IMR-90 (cell line): ENCODE results near the gene KRT86. TPM values are rescaled to one million over a fixed set of nuclear protein-coding genes. Genes with fewer than 3 reads are reported as not detected.
"Not testable (repeated sequence)": the region's sequence is repeated elsewhere in the genome, so short reads cannot be mapped to it uniquely, and the experiment has no call there.

Source experiments
- ATAC-seq: fragments of 200-7000 bp; cut with Tn5 transposase; 2 replicates; pipeline ENCODE4 v1.9.1; 2020; ENCODE audit warnings: low read depth, mild to moderate bottlenecking, moderate library complexity
- BruUV-seq: library from RNA; stranded (reverse); fragments of 400-500 nt; replicated peaks from 2 replicates; lab custom pipeline; 2021; lab: Mats Ljungman, UMichigan
- CTCF ChIA-PET: fragments of 300-600 bp; formaldehyde crosslinking; extraction: SDS; loops from one replicate; lab custom pipeline; 2021; ENCODE audit warnings: antibody characterized with exemption; lab: Yijun Ruan, JAX
- POLR2A ChIA-PET: fragments of 300-600 bp; sonication (Branson Sonifier 250); formaldehyde crosslinking; loops from one replicate; lab custom pipeline; 2022; ENCODE audit warnings: antibody characterized with exemption; ENCODE audit not compliant: unreplicated experiment; lab: Charles Lee
- DNase-seq: peaks from one replicate; pipeline ENCODE4 v3.0.0; 2013
- H2AFZ ChIP-seq: replicated peaks from 2 replicates; pipeline ENCODE3; 2013; ENCODE audit warnings: low read length, mild to moderate bottlenecking; ENCODE audit not compliant: poor library complexity
- H2AK5ac ChIP-seq: 2 replicates; pipeline ENCODE4 v1.6.1; 2013; ENCODE audit warnings: low read depth, low read length, inconsistent platforms
- H2AK9ac ChIP-seq: replicated peaks from 2 replicates; pipeline ENCODE3; 2013; ENCODE audit warnings: mild to moderate bottlenecking, low read depth, low read length, moderate library complexity; ENCODE audit not compliant: poor library complexity
- H2BK120ac ChIP-seq: 2 replicates; pipeline ENCODE4 v1.6.1; 2013; ENCODE audit warnings: low read depth, low read length, inconsistent platforms
- H2BK15ac ChIP-seq: 3 replicates; pipeline ENCODE4 v1.6.1; 2013; ENCODE audit warnings: low read depth, low read length, inconsistent platforms
- H2BK20ac ChIP-seq: 2 replicates; pipeline ENCODE4 v1.6.1; 2013; ENCODE audit warnings: low read depth, mild to moderate bottlenecking, inconsistent platforms, low read length, moderate library complexity
- H2BK5ac ChIP-seq: 2 replicates; pipeline ENCODE4 v1.6.1; 2013; ENCODE audit warnings: mild to moderate bottlenecking, low read depth, low read length, inconsistent platforms; ENCODE audit not compliant: poor library complexity, severe bottlenecking
- H3K14ac ChIP-seq: replicated peaks from 2 replicates; pipeline ENCODE4 v1.6.1; 2013; ENCODE audit warnings: low read depth, low read length, inconsistent platforms
- H3K18ac ChIP-seq: 2 replicates; pipeline ENCODE4 v1.6.1; 2013; ENCODE audit warnings: low read depth, low read length, control low read depth
- H3K23ac ChIP-seq: 2 replicates; pipeline ENCODE4 v1.6.1; 2013; ENCODE audit warnings: low read depth, low read length, inconsistent platforms
- H3K27ac ChIP-seq: 2 replicates; pipeline ENCODE4 v1.5.1; 2013; ENCODE audit warnings: mild to moderate bottlenecking, control low read depth, low read length; ENCODE audit not compliant: insufficient read depth
- H3K27me3 ChIP-seq: 2 replicates; pipeline ENCODE4 v1.6.1; 2013; ENCODE audit warnings: low read length; ENCODE audit not compliant: control insufficient read depth, insufficient read depth
- H3K36me3 ChIP-seq: 2 replicates; pipeline ENCODE4 v1.6.1; 2013; ENCODE audit warnings: low read length, mixed read lengths; ENCODE audit not compliant: control insufficient read depth, insufficient read depth
- H3K4ac ChIP-seq: 2 replicates; pipeline ENCODE4 v1.6.1; 2013; ENCODE audit warnings: low read depth, low read length, inconsistent platforms
- H3K4me1 ChIP-seq: 2 replicates; pipeline ENCODE4 v1.6.1; 2013; ENCODE audit warnings: low read length, mixed read lengths; ENCODE audit not compliant: control insufficient read depth, insufficient read depth
- H3K4me2 ChIP-seq: 2 replicates; pipeline ENCODE4 v1.6.1; 2013; ENCODE audit warnings: low read depth, mild to moderate bottlenecking, control low read depth, low read length, moderate library complexity
- H3K4me3 ChIP-seq: 2 replicates; pipeline ENCODE4 v1.5.1; 2013; ENCODE audit warnings: low read depth, mild to moderate bottlenecking, control low read depth, low read length, moderate library complexity; ENCODE audit not compliant: insufficient read depth
- H3K56ac ChIP-seq: 2 replicates; pipeline ENCODE4 v1.6.1; 2013; ENCODE audit warnings: low read length, inconsistent platforms; ENCODE audit not compliant: insufficient read depth; ENCODE audit errors: extremely low read depth
- H3K79me1 ChIP-seq, 2 experiments: 2 replicates each; pipeline ENCODE4 v1.6.1; 2013; ENCODE audit warnings: low read length in 2 of 2, inconsistent platforms in 1 of 2, low read depth in 1 of 2
- H3K9ac ChIP-seq: 2 replicates; pipeline ENCODE4 v1.6.1; 2013; ENCODE audit warnings: low read depth, low read length, control low read depth
- H3K9me1 ChIP-seq: 2 replicates; pipeline ENCODE4 v1.6.1; 2013; ENCODE audit warnings: low read length, inconsistent platforms; ENCODE audit not compliant: insufficient read depth
- H3K9me3 ChIP-seq: 2 replicates; pipeline ENCODE4 v1.6.1; 2013; ENCODE audit warnings: low read length; ENCODE audit not compliant: control insufficient read depth, insufficient read depth
- H4K20me1 ChIP-seq: 2 replicates; pipeline ENCODE4 v1.6.1; 2013; ENCODE audit warnings: low read length, inconsistent platforms; ENCODE audit not compliant: insufficient read depth
- H4K5ac ChIP-seq: 2 replicates; pipeline ENCODE4 v1.6.1; 2013; ENCODE audit warnings: mild to moderate bottlenecking, low read depth, low read length, control low read depth
- H4K8ac ChIP-seq, 2 experiments: 2 replicates each; pipeline ENCODE4 v1.6.1; 2013; ENCODE audit warnings: low read depth in 2 of 2, low read length in 2 of 2, control low read depth in 1 of 2, inconsistent platforms in 1 of 2
- H4K91ac ChIP-seq: 2 replicates; pipeline ENCODE4 v1.6.1; 2013; ENCODE audit warnings: low read depth, low read length, inconsistent platforms; ENCODE audit not compliant: insufficient read depth
- MAZ ChIP-seq: IDR thresholded peaks from 2 replicates; pipeline ENCODE4 v1.6.1; 2012; ENCODE audit warnings: low read depth, mild to moderate bottlenecking, low read length, improper control_type of control experiment, moderate library complexity, borderline replicate concordance
- POLR2A ChIP-seq: IDR thresholded peaks from 2 replicates; pipeline ENCODE4 v1.6.1; 2012; ENCODE audit warnings: mild to moderate bottlenecking, low read depth, low read length
- WGBS, 2 experiments: methylation state at CpG; one replicate each; pipeline versions ENCODE4 v1.1.5 to v1.1.7; 2013; ENCODE audit warnings: missing lambda C conversion rate in 2 of 2; ENCODE audit not compliant: insufficient read length in 1 of 2; ENCODE audit errors: extremely low coverage in 2 of 2; 5-methylcytosine and 5-hydroxymethylcytosine counted together
- dilution Hi-C: fragments of 300-500 bp; cut with HindIII; formaldehyde crosslinking; loops from one replicate; pipeline ENCODE4 v1.14.3; 2018; ENCODE audit warnings: low sequenced_read_pairs; ENCODE audit not compliant: unreplicated experiment
- in situ Hi-C: fragments of 300-500 bp; cut with MboI; formaldehyde crosslinking; loops from 3 replicates; pipeline ENCODE4 v1.14.3; 2019; ENCODE audit warnings: low sequenced_read_pairs, inconsistent platforms, mixed read lengths
- intact Hi-C: fragments of 100-400 bp; cut with micrococcal nuclease; formaldehyde crosslinking; loops from 2 replicates; pipeline ENCODE4 v1.10.0; 2022
- polyA plus RNA-seq, 3 experiments: library from polyadenylated mRNA; depleted of rRNA; stranded (reverse); fragments of >200 nt; gene quantifications; 2 replicates each; pipeline ENCODE4 v1.2.3, GENCODE V29; 2012; ENCODE audit warnings: low replicate concordance in 1 of 3
- total RNA-seq: library from RNA; depleted of rRNA; stranded (reverse); fragments of >200 nt; gene quantifications from 2 replicates; pipeline ENCODE4 v1.2.3, GENCODE V29; 2012
- TF ChIP-seq, protein P1 (sequence below): fragments of 150-350 bp; IDR thresholded peaks from 2 replicates; pipeline ENCODE4 v1.6.1; 2017; ENCODE audit warnings: mild to moderate bottlenecking, antibody characterized with exemption, low read length, low read depth

KRT86 gene
- total and polyA plus RNA-seq, 2 of the 4 experiments (the other 2 are of a cell fraction) = not detected

DNA sequence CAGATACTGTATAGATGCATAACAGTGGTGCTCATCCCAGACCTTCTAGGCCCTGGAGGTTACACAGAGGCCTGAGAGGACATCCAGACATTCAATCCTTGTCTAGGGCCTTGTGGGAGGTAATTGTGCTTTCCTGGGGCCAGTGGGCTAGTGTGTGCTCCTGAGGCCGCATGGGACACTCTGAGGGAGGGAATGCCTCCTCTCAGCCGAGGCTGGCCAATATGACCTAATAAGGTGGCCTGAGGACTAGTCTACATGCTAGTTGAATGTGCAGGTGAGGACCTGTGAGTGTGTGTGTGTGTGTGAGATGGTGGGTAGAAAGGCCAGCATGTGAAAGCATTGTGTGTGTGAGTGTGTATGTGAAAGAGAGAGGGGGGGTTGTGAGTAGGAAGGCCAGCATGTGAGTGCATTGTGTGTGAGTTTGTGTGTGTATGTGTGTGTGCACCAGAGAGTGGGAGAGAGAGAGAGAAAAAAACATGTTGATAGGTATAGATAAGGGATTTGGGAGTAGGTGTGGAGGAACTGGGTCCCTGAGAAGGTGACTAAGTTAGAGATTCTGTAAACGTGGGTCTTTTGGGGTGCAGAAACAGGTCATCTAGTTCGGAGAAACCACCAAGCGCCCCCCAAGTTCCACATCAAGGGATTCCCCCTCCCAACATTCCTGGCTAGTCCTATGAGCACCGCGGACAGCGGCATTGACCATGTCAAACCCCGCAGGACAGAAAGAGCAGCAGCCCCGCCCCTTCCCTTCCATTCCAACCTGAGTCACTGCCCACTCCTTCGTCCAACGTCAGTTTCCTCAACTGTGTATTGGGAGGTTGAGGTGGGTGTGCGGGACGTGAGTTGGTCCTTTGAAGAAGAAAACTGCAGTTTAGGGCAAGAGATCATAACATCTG is 26.6 kb downstream of the KRT86 start:
- Histone ChIP-seq H2AFZ (no peak overlapping the region), H3K27me3 (peaks cover 28% of the 10 kb centered on the region), H3K9ac (no peak overlapping the region), H3K79me1 (no peaks in the 10 kb centered on the region), H4K8ac (no peak overlapping the region), H3K23ac (no peak overlapping the region; the same call in 1 of the 2 replicates), H3K4ac (no peak overlapping the region), H3K4me2 (no peak overlapping the region), H3K56ac (no peak overlapping the region), H4K91ac (no peak overlapping the region), H2AK9ac (peak overlapping the region; percentile 24), H2BK15ac (no peak overlapping the region), H3K36me3 (no peaks in the 10 kb centered on the region), H3K9me3 (0 out of 2 replicates have a peak, but pooled peaks cover 2% of the 10 kb centered on the region), H3K18ac (no peak overlapping the region), H4K5ac (no peak overlapping the region), H2AK5ac (no peak overlapping the region), H2BK20ac (no peak overlapping the region), H3K4me3 (no peak overlapping the region), H3K4me1 (no peaks in the 10 kb centered on the region), H3K9me1 (peaks cover 3% of the 10 kb centered on the region; the same call in 1 of the 2 replicates), H3K27ac (no peak overlapping the region), H3K14ac (no peak overlapping the region), H2BK5ac (no peak overlapping the region), H4K20me1 (no peaks in the 10 kb centered on the region), H2BK120ac (no peak overlapping the region)
- POLR2A ChIA-PET = no interaction called here
- in situ Hi-C loops (no loop called here), dilution Hi-C loops (no loop called here), intact Hi-C loops (no loop called here)
- TF ChIP-seq, protein P1, sequence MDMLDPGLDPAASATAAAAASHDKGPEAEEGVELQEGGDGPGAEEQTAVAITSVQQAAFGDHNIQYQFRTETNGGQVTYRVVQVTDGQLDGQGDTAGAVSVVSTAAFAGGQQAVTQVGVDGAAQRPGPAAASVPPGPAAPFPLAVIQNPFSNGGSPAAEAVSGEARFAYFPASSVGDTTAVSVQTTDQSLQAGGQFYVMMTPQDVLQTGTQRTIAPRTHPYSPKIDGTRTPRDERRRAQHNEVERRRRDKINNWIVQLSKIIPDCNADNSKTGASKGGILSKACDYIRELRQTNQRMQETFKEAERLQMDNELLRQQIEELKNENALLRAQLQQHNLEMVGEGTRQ = no peak
- TF ChIP-seq POLR2A (no peak), MAZ (peak; percentile 27; the same call in 1 of the 2 replicates)
- ATAC-seq (no peak), DNase-seq (peak; percentile 8)
- CTCF ChIA-PET = no interaction called here
- 39% methylated on average over 2 of the region's 14 CpGs; no CpG with 5 or more reads in 1 of the 2 experiments for WGBS, 2 experiments
- no TSS peak for BruUV-seq

DNA sequence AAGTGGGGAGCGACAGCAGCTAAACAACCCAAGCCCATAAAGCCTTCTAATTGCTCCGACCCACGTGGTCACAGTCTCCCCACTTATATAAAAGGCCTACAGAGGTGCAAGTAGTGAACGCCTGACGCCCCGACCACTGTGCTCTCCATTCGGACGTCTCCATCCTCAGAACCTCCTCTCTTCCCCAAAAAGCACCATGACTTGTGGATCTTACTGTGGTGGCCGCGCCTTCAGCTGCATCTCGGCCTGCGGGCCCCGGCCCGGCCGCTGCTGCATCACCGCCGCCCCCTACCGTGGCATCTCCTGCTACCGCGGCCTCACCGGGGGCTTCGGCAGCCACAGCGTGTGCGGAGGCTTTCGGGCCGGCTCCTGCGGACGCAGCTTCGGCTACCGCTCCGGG is 27.3 kb downstream of the KRT86 start:
- DNase-seq, POLR2A ChIA-PET, H2BK15ac ChIP-seq, H3K4me1 ChIP-seq, H2BK20ac ChIP-seq, ATAC-seq, H3K4me2 ChIP-seq, dilution Hi-C loops, intact Hi-C loops, H3K79me1 ChIP-seq, H3K4ac ChIP-seq, H4K8ac ChIP-seq, H3K27ac ChIP-seq, H3K56ac ChIP-seq, H4K5ac ChIP-seq, H3K9ac ChIP-seq, CTCF ChIA-PET, H3K9me3 ChIP-seq, H3K9me1 ChIP-seq, H3K4me3 ChIP-seq, H4K20me1 ChIP-seq, H4K91ac ChIP-seq, H2AFZ ChIP-seq, in situ Hi-C loops, H2AK5ac ChIP-seq, H3K23ac ChIP-seq, H3K14ac ChIP-seq, BruUV-seq, H2AK9ac ChIP-seq, H2BK5ac ChIP-seq, H3K36me3 ChIP-seq, H3K18ac ChIP-seq, H2BK120ac ChIP-seq: not testable (repeated sequence)
- peaks cover 28% of the 10 kb centered on the region for H3K27me3 ChIP-seq
- WGBS, 2 experiments = 79% methylated on average over 7 of the region's 31 CpGs; no CpG with 5 or more reads in 1 of the 2 experiments
